Cerebellar cortex (tissue), 1 donor: Measurements from ENCODE around the gene SYT7.
"Not testable (repeated sequence)": the region's sequence is repeated elsewhere in the genome, so short reads cannot be mapped to it uniquely, and the experiment has no call there.

Experiments used
- DNase-seq: peaks from one replicate; pipeline ENCODE4 v3.0.0-alpha.2; 2015; ENCODE audit warnings: low spot score

Gene SYT7

DNA sequence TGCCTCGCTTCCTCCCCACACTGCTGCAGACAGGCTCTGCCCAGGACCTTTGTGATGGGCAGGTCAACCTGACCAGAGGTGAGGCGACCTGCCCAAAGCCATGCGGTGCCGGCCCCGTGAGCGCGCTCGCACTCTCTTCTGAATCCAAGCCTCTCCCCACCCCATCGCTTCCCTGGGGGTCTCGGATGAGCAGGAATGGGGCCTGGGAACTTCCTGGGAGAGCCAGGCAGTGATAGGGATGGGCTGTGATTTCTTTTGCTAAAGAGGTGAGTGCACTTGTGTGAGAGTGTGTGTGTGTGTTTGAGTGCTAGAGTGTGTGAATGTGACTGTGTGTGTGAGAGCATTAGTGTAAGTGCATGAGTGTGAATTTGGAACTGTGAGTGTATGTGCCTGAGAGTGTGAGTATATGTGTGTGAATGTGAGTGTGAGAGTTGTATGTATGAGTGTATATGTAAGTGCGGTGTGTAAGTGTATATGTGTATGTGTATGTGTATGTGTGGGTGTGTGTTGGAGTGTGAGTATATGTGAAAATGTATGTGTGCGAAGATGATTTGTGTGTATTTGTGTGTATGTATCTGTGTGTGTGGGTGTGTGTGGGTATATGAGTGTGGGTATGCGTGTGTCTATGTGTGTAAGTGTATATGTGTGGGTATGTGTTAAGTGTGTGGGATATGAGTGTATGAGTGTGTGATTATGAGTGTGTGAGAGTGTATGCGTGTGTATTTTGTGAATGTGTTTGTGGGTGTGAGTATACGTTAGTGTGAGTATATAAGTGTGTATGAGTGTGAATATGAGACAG, 84.1 kb downstream of the SYT7 start:
- no peak for DNase-seq

DNA sequence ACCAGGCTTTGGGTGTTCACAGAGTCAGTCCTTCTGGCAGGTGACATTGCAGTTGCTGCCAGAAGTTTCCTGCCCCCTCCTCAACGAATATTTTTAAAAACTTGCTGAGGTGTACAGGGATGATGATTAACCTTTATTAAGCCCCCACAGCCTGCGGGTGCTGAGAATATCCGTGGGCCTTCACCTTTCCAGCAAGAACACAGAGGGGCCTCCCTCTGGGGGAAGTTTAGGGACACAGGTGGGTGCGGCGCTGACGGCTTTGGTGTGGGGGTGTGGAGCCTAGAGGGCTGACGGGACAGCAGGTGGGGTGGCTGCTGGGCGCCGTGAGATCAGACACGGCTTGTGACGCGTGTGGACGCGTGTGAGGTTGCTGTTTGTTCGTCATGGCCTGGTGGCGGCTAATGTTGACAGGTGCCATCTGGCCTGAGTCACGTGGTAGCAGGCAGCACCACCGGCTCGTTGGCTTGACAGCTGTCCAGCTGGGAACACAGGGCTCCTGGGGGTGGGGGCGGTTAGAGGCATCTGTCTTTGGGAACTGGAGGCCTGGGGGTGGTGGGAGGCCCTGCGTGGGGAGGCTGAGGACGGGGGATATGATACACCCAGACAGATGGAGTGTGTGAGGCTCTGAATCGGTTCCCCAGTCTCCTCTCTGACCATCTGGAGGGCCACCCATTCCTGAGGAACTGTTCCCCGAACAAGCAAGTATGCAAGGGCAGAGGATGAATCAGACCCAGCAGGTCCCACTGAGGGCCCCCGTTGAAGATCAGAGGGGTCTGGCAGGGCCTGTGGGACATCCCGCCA, 84.9 kb downstream of the SYT7 start:
- DNase-seq = peak; percentile 60

DNA sequence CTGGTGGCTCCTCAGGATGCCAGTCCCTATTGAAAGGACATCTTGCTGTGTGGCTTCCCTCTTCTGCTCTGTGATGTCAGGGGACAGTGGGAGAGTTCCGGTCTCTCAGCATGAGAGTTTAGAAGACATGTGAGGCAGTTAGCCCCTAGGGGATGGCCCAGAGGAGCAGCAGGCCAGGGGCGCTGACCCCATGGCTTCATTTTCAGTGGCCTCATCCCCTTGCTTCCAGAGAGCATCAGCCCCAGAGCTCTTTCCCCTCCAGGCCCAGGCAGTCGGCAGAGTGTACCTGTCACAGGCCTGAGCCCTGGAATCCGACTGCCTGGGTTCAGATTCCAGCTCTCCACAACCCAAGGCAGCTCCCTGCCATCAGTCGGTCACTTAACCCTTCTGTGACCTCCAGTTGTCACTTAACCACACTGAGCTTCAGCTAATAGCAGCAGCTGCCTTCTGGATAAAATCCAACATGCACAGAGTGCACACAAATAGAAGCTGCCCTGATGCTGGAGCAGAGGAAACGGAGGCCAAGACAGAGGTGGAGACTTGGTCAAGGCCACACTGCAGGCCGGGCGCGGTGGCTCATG, 86.4 kb downstream of the SYT7 start:
- no peak for DNase-seq

DNA sequence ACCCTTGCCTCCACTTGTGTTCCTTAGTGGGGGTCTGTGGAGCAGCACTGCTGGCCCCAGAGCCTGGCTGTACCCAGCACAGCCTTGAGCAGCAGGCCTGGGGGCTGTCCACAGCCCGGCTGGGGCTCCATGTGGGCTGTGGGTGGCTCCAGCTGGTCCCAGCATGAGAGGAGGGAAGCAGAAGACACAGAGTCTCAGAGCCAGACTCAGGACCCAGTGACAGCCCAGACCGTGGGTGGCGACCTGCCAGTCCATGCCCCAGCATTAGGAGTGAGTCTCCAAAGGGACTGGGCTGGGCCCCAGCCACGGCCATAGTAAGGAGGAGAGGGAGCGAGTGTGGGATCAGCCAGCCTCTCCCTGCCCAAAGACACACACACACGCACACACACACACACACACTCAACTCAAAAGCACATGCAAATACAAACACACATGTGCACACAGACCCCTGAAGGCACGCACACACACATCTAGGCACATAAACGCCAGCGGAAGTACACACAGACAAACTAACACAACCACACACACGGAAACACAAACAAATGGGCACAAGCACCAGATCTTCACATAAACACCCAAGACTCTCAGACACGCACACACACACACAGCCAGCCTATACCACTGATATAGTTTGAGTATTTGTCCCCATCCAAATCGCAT, 89.0 kb downstream of the SYT7 start:
- no peak for DNase-seq

DNA sequence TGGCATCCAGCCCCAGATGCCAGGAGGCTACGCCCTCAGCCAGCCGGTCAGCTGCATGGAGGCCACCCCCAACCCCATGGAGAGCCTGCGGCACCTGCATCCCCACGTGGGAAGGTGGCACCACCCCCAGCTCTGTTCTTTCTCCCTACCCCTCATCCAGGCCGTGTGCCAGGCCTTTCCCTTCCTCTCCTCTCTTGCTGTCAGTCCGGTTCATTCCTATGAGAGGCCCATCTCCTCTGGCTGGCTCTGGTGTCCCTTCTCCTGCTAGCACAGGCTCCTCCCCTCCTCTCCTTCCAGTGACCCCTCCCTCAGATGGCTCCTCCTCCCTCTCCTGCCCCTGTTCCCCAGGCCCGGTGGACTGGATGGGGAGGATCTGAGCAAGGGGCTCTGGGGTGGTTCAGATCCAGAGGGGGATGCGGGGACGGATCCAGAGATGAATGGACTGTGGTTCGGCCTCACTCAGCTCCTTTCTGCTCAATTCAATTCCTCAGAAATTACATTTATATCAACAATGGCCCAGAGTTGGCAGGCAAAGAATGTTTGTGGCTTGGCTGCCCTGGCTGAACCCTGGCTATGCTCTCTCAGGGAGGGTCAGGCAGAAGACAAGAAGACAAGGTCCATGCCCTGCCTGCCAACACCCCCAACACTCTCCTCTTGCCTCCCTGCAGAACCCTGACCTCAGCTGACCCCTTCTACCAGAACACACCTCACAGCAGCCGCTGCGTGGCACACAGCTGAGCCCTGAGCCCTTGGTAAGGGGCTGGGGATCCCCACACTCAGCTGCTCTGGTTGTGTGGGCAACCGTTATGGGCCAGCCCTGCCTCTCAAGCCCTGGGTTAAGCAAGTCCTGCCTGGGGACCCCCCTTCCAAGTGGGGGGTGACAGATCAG, 90.8 kb downstream of the SYT7 start:
- DNase-seq = no peak

DNA sequence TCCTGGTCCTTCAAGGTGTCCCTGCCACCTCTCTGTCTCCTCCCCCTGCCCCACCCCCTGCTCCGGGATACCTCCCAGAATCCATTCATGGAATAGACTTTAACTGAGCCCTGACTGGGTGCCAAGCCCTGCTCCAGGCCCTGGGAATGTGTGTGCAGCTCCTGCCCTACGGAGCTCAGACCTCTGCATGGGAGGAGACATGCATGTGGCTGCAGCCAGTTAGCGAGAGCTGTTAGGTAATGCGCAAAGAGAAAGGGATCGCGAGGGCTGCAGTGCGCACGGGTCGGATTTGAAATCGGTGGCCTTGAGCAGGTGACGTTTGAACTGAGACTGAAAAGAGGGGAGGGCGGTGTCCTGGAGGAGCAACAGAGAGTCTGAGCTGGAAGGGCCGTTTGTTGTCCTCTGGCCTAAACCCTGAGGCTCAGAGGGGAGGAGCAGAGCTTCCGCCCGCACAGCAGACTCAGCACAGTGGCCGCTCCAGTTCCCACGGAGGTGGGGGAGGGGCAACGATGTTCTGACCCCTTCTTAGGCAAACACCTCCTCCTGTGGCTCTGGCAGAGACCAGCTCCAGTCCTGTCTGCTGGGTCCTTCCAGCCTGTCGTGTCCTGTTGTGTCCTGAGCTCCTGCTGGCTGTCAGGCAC, 92.1 kb downstream of the SYT7 start:
- DNase-seq = no peak

DNA sequence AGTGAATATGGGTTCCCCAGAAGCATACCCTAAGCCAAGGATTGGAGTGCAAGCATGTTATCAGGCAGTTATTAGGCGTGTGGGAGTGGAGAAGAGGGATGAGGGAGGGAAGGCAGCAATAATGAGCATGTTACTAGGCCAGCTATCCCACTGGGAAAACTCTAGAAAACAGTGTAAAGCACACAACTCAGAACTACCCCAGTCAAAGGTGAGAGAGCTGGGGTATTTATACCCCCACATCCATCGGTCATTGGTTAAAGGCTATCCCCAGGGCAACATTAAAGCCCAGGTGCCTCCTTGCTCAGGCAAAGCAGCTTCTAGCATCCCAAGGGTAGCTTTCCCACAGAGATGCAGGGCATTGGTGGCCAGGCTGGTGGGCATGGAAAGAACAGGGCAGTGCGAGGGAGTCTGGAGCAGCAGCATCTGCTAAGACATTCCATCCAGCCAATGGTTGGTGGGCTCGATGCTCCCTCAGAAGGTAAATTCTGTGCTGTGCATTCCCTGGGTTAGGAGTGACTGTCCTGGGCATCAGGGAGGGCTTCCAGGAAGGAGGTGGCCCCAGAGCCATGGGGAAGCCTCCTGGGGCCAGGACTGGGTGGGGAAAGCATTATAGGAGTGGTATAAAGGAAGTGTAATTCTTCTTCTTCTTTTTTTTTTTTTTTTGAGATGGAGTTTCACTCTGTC, 93.4 kb downstream of the SYT7 start:
- no peak for DNase-seq

DNA sequence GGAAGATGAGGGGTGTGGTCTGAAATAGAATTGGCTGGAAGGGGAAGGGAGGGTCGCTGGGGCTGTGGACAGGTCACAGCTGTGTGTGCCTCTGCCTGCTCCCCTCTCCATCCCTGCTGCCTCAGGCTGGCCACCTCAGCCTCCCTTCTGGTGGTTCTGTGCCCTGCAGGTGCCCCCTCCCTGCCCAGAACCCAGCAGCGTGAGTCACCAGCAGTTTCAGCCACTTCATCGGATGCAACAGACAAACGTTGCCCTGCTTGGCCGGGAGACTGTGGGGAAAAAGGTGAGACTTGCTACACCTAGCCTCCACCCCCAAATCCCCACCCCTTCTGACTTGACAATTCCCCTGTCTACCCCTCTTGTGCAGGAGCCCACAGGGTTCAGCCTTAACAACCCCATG, 94.1 kb downstream of the SYT7 start:
- no peak for DNase-seq

DNA sequence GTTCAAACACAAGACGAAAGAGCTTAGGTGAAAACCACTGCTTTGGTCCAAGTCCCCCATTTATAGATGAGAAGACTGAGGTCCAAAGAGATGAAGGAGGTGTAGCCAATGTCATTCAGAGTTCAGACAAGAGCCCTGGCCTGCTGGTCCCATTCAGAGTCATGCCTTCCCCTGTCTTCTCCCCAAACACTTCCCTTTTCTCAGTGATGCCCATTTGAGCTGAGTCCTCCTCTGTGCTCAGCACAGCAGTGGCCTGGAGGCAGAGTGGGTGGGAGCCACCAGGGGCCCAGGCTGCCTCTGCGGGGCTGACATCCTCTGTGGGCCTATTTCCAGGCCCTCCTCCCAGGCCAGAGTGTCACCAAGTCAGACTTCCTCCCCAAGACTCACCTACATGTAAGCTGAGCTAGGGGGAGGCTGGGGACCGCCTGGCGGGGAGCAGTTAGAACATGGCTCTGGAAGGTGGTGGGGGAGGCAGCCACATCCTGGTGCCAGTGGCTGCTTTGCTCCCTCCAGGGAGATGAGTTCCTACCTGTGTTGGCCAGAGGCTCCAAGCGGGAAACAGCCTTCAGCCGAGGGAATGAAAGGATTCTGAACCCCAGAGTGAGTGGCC, 94.8 kb downstream of the SYT7 start:
- no peak for DNase-seq

DNA sequence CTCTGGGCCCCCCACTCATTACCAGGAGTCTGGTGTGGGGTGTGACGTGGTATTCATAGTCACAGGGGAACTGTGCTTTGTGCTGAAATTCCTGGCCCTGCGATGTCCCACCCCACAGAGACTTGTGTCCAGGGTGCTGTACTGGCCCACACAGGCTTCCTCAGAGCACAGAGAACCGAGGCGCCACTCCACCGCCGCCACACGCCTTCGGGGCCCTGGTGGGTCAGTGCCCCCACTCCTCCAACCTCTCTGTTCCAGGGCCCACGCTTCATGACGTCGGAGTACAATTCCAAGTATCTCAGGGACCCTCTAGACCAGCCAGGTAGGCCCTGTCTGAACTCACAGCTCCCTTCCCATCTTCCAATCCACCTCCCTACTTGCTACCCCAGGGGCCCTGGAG, 95.8 kb downstream of the SYT7 start:
- DNase-seq = no peak

DNA sequence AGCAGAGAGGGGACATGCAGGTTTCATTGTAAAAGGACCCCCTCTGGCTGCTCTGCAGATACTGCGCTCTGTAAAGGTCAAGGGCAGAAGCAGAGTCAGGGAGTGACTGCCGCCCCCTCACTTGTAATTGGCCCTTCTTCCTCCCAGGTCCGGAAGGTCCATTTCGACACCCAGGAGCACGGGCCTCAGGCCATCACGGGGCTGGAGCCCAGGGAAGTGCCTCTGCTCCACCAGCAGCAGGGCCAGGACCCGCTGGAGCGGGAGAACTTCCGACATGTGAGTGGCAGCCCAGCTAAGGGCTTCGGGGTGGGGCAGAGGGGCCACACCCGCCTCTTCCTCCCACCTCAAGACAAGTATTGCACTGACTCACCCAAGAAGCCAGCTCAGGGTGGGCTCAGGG, 96.3 kb downstream of the SYT7 start:
- no peak for DNase-seq

DNA sequence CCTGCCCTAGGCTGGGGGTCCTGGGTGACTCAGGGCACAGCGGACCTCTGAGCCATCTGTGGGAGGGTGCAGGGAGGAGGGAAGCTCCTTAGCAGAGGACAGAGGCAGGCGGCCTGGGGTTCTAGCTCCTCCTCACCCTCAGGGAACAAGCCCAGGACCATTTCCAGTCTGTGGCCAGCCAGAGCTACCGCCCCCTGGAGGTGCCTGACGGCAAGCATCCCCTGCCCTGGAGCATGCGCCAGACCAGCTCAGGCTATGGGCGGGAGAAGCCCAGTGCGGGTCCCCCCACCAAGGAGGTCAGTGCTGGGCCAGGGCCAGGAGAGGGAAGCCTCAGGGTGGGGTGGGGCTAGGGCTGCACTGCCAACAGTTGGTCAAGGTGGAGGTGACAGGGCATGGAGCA, 98.4 kb downstream of the SYT7 start:
- no peak for DNase-seq

DNA sequence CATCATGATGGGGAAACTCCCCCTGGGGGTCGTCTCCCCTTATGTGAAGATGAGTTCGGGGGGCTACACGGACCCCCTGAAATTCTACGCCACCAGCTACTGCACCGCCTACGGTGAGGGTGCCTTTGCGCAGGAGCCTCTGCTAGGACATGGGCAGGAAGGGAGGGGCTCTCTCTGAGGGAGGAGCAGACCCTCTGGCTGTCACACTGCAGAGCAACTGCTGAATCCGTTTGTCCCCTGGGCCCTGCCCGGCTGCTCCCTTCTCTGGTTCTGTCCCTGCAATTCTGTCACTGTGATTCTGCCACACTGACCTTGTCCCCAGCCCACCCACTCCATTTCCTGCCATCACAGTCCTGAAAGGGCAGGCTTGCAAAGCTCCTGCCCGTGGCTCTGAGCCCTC, 99.1 kb downstream of the SYT7 start:
- no peak for DNase-seq

DNA sequence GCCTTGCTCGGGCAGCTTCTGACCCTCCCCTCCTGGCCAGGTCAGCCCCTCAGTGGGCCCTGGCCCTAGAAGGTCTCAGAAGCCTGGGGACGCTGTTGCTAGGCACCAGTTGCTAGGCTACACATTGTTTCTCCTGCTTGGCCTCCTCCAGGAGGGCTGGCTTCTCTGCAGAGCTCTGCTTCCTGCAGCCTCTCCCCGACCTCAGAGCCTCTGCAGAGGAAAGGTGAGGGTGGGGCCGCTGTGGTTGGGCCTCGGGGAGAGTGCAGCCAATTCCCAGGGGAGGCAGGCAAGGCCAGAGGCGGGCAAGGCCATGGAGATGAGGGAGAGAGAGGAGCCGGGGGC, 99.9 kb downstream of the SYT7 start:
- DNase-seq = no peak

DNA sequence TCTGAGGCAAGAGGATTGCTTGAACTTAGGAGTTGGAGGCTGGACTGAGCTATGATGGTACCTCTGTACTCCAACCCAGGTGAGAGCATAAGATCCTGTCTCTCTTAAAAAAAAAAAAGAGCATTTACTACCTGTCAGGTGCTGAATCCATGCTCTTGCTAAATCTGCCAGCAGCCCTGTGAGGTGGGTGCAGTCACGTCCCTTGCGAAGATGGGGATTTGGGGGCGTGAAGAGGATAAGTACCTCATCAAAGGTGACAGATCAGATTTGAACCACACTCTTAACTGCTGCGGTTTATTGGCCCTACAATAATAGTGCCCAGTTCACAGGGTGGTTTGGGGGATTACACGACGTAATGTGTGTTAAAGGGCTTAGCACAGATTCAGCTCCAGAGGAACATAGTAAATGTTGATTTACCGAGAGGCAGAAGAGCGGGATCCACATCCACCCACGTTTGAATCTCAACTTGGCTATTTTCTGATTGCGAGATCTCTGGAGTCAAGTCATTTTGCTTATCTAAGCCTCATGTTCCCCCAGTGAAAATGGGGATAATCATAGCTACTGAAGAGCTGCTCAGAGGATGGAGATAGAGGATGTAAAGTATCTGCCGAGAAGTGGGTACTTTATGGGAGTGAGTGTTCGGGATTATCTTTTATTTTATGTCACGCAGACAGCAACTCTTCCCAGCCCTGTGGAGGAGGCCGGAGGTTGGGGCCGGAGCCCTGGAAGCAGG, 100.4 kb downstream of the SYT7 start:
- DNase-seq = no peak

DNA sequence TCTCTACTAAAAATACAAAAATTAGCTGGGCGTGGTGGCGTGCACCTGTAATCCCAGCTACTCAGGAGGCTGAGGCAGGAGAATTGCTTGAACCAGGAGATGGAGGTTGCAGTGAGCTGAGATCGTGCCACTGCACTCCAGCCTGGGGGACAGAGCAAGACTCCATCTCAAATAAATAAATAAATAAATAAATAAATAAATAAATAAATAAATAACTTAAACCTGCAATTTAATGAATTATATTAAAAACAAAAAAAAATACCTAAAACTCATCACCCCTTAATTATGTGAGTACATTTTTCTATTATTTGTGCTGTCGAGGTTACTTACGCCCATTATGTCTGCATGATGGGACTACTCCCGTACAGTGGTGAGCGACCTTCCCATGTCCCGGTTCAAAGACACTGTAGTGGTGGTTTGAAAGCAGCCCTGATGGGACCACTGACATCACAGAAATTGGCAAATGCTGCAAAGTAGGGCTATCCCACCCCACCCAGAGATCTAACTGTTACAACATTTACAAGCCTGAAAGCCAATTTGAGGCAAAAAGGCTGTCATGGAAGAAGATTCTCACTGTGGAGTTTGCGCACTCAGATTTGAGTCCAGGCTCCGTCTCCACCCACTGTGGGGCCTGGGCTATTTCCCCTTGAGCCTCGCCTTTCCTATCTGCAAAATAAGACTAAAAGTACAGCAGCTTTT, 101.4 kb downstream of the SYT7 start:
- DNase-seq = not testable (repeated sequence)

DNA sequence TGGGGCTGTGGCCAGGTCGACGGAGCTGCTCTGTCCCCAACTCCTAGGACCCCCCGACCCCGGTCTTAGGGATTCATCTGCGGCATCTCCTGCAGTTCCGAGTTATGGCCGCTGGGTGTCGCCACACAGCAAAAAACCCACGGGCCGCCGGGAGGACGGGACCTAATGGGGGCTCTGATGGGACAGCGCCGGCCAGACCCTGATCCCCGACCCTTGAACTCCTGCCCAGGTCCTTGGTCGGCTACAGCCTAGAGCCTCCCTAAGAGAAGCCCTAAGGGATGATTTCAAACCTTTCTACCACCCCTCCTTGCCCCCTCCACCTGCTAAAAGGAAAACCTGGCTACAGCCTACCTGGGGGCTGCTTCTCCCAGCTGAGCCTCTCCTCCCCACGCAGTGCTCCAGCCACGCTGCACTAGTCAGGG, 103.1 kb downstream of the SYT7 start:
- peak; percentile 53 for DNase-seq

DNA sequence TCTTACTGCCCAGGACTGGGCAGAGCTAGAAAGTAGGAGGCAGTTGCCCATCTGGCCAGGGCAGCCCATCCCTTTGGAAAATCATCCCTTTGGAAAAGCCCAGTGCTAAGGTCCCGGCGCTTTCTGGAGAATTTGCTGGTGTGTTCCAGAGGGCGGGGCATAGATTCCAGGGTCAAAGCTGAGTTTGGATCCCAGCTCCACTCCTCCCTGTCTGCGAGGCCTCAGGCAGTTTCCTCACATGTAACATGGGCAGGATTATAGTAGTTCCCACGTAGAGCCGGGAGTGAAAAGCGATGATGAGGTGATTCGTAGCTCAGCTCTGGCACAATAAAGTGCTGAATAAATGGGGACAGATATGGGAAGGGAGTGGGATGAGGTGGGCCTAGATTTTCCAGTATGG, 103.8 kb downstream of the SYT7 start:
- DNase-seq = no peak

DNA sequence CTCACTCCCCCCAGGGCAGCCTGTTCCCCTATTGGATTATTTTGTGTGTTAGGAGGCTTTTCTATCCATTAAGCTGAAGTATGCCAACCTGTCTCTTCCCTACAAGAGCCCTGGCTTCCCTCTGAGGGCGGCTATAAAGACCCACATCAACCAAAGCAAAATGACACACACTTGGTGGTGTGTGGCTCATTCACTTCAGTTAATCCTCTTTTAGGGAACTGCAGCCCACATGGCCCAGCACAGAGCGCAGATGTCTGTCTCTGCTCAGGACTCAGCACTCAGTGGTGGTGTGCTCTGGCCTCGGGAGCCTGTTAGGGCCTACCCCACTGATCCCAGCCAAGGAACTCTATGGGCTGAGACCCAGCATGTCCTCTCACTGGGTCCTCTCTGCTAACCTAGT, 104.5 kb downstream of the SYT7 start:
- no peak for DNase-seq
